Osteoblast (primary cell): Measurements from ENCODE around the gene AHCYL2. TPM values are rescaled to one million over a fixed set of nuclear protein-coding genes. Genes with fewer than 3 reads are reported as not detected.
A peak's percentile ranks its signal among the peaks of the same experiment; 100 is the strongest.

ENCODE experiments used
- DNase-seq: peaks from one replicate; pipeline ENCODE4 v3.0.0; 2011; ENCODE audit warnings: low spot score, mixed read lengths; ENCODE audit not compliant: insufficient read length; ENCODE audit errors: missing footprints
- H2AFZ ChIP-seq: 2 replicates; pipeline ENCODE4 v1.6.0; 2011; ENCODE audit warnings: mild to moderate bottlenecking, low read length
- H3K27ac ChIP-seq: 2 replicates; pipeline ENCODE4 v1.5.1; 2011; ENCODE audit warnings: mild to moderate bottlenecking, low read depth, low read length, moderate library complexity
- H3K27me3 ChIP-seq: 2 replicates; pipeline ENCODE4 v1.6.0; 2012; ENCODE audit warnings: mild to moderate bottlenecking, control low read depth, inconsistent platforms, low read length, moderate library complexity; ENCODE audit not compliant: insufficient read depth
- H3K36me3 ChIP-seq: 2 replicates; pipeline ENCODE4 v1.5.1; 2011; ENCODE audit warnings: mild to moderate bottlenecking, low read length, control low read depth, moderate library complexity; ENCODE audit not compliant: insufficient read depth
- H3K4me1 ChIP-seq: 2 replicates; pipeline ENCODE4 v1.5.1; 2011; ENCODE audit warnings: mild to moderate bottlenecking, low read length, control low read depth, moderate library complexity; ENCODE audit not compliant: insufficient read depth
- H3K4me2 ChIP-seq: 2 replicates; pipeline ENCODE4 v1.6.0; 2011; ENCODE audit warnings: mild to moderate bottlenecking, low read length; ENCODE audit not compliant: insufficient read depth
- H3K4me3 ChIP-seq: fragments of 200-600 bp; sonication (generic); 3 replicates; pipeline ENCODE4 v1.5.1; 2012; ENCODE audit warnings: mild to moderate bottlenecking, low read length, inconsistent platforms; ENCODE audit not compliant: insufficient read depth
- H3K79me2 ChIP-seq: 2 replicates; pipeline ENCODE4 v1.6.0; 2012; ENCODE audit warnings: mild to moderate bottlenecking, low read length, control low read depth, inconsistent platforms; ENCODE audit not compliant: insufficient read depth
- H3K9me3 ChIP-seq: 2 replicates; pipeline ENCODE4 v1.5.1; 2011; ENCODE audit warnings: low read depth, low read length, control low read depth
- H4K20me1 ChIP-seq: 2 replicates; pipeline ENCODE4 v1.6.0; 2012; ENCODE audit warnings: mild to moderate bottlenecking, low read length, control low read depth; ENCODE audit not compliant: insufficient read depth
- CTCF ChIP-seq: IDR thresholded peaks from 2 replicates; pipeline ENCODE4 v1.5.1; 2011; ENCODE audit warnings: mild to moderate bottlenecking, low read depth, low read length, moderate library complexity; ENCODE audit errors: extremely low read depth
- total RNA-seq: library from RNA; depleted of rRNA; stranded (reverse); fragments of >200 nt; gene quantifications from 2 replicates; pipeline ENCODE4 v1.2.3, GENCODE V29; 2012

The AHCYL2 gene
- total RNA-seq, 1 donor: 10.1 TPM

- Histone ChIP-seq H3K27me3 (no peaks in the 10 kb centered on the region), H2AFZ (no peak overlapping the region), H3K4me1 (no peaks in the 10 kb centered on the region), H3K27ac (no peak overlapping the region), H3K79me2 (no peaks in the 10 kb centered on the region), H4K20me1 (peaks cover 13% of the 10 kb centered on the region), H3K4me2 (no peak overlapping the region), H3K9me3 (no peaks in the 10 kb centered on the region), H3K4me3 (no peak overlapping the region), H3K36me3 (no peaks in the 10 kb centered on the region)
- TF ChIP-seq CTCF: no peak
- no peak for DNase-seq
Observed at GRCh38 chr7:129197771-129198170, 27.1 kb upstream of the AHCYL2 start.

- Histone ChIP-seq H3K36me3 (no peaks in the 10 kb centered on the region), H3K9me3 (no peaks in the 10 kb centered on the region), H2AFZ (no peak overlapping the region), H3K79me2 (no peaks in the 10 kb centered on the region), H3K27ac (no peak overlapping the region), H3K4me1 (no peaks in the 10 kb centered on the region), H3K27me3 (no peaks in the 10 kb centered on the region), H3K4me2 (no peak overlapping the region), H3K4me3 (no peak overlapping the region), H4K20me1 (peaks cover 13% of the 10 kb centered on the region)
- TF ChIP-seq CTCF: no peak
- DNase-seq: no peak
Observed at GRCh38 chr7:129199406-129199805, 25.4 kb upstream of the AHCYL2 start.

GRCh38 chr7:129202058-129202777 is 22.6 kb upstream of the AHCYL2 start:
- H3K9me3 ChIP-seq: no peaks in the 10 kb centered on the region
- H3K4me2 ChIP-seq: no peak overlapping the region
- no peaks in the 10 kb centered on the region for H3K79me2 ChIP-seq
- H4K20me1 ChIP-seq: peaks cover 13% of the 10 kb centered on the region
- no peaks in the 10 kb centered on the region for H3K4me1 ChIP-seq
- no peak overlapping the region for H2AFZ ChIP-seq
- TF ChIP-seq CTCF: no peak
- H3K4me3 ChIP-seq: no peak overlapping the region
- no peaks in the 10 kb centered on the region for H3K36me3 ChIP-seq
- DNase-seq: peak; percentile 34
- no peaks in the 10 kb centered on the region for H3K27me3 ChIP-seq
- H3K27ac ChIP-seq: no peak overlapping the region

- H4K20me1 ChIP-seq: peaks cover 12% of the 10 kb centered on the region
- H2AFZ ChIP-seq: no peak overlapping the region
- H3K4me3 ChIP-seq: no peak overlapping the region
- H3K4me1 ChIP-seq: no peaks in the 10 kb centered on the region
- no peaks in the 10 kb centered on the region for H3K36me3 ChIP-seq
- H3K79me2 ChIP-seq: no peaks in the 10 kb centered on the region
- peak; percentile 32 for DNase-seq
- no peaks in the 10 kb centered on the region for H3K27me3 ChIP-seq
- H3K9me3 ChIP-seq: no peaks in the 10 kb centered on the region
- TF ChIP-seq CTCF: no peak
- no peak overlapping the region for H3K4me2 ChIP-seq
- no peak overlapping the region for H3K27ac ChIP-seq
Observed at GRCh38 chr7:129203050-129203741, 21.6 kb upstream of the AHCYL2 start.
